Activated CD4-positive, alpha-beta T cell treated with anti-CD3 and anti-CD28 coated beads, Interleukin-2, amount 10 ng/mL, durations not matched to agents 7 days and 5 days (primary cell): ENCODE results near the gene PPP2R1A. TPM values are rescaled to one million over a fixed set of nuclear protein-coding genes. Genes with fewer than 3 reads are reported as not detected.

Source experiments
- CTCF ChIA-PET: fragments of 350-600 bp; sonication (Branson Sonifier 250); formaldehyde crosslinking; loops from one replicate; lab custom pipeline; 2021; ENCODE audit warnings: antibody characterized with exemption; lab: Charles Lee
- POLR2A ChIA-PET: fragments of 350-600 bp; sonication (Branson Sonifier 250); formaldehyde crosslinking; loops from one replicate; lab custom pipeline; 2021; ENCODE audit warnings: antibody characterized with exemption; lab: Charles Lee
- DNase-seq: peaks from one replicate; pipeline ENCODE4 v3.0.0-alpha.2; 2020
- H3K27ac Mint-ChIP-seq: one replicate; pipeline ENCODE4 v1.8.0; 2021; ENCODE audit warnings: mild to moderate bottlenecking, moderate library complexity, mixed read lengths
- H3K27me3 Mint-ChIP-seq: one replicate; pipeline ENCODE4 v1.8.0; 2021; ENCODE audit warnings: mixed read lengths
- H3K36me3 Mint-ChIP-seq: one replicate; pipeline ENCODE4 v1.8.0; 2021; ENCODE audit warnings: low read depth, mixed read lengths
- H3K4me1 Mint-ChIP-seq: one replicate; pipeline ENCODE4 v1.8.0; 2021; ENCODE audit warnings: mixed read lengths
- H3K4me3 Mint-ChIP-seq: one replicate; pipeline ENCODE4 v1.8.0; 2021; ENCODE audit warnings: mild to moderate bottlenecking, moderate library complexity, mixed read lengths
- H3K9me3 Mint-ChIP-seq: one replicate; pipeline ENCODE4 v1.8.0; 2021; ENCODE audit warnings: mixed read lengths
- total RNA-seq, 2 experiments: library from RNA; stranded (reverse); gene quantifications; one replicate each; pipeline ENCODE4 v1.2.3, GENCODE V29; 2021

PPP2R1A gene
- total RNA-seq, 2 experiments from 2014 or later, result 184 to 214 TPM

DNA sequence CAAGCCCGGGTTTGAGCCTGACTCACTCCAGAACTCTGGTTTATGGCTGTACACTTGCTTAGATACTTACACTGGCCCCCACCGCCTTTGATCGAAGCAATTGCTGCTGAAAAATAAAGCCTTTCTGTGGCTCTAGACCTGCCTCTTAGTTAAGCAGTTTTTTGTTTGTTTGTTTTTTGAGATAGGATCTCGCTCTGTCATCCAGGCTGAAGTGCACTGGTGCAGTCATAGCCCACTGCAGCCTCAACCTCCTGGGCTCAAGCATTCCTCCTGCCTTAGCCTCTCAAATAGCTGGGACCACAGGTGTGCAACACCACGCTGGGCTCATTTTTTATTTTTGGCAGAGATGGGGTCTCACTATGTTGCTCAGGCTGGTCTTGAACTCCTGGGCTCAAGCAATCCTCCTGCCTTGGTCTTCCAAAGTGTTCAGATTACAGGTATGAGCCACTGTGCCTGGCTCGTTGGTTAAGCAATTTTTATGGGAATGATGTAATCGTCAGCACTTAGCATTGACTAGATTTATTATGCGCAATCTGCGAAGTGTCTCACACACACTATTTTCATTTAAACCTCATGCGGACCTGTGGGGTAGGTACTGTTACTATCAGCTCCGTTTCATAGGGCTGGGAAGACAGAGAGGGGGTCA lies 22.2 kb downstream of the PPP2R1A start:
- CTCF ChIA-PET, result interaction anchor here (0.9 to 1.3 kb wide), 2 partner anchors 15 to 26 kb away, joined by 3 to 4 read pairs; no protein-coding TSS in a partner anchor
- H3K27me3 Mint-ChIP-seq, result no peaks in the 10 kb centered on the region
- POLR2A ChIA-PET, result no interaction called here
- no peaks in the 10 kb centered on the region for H3K4me1 Mint-ChIP-seq
- H3K36me3 Mint-ChIP-seq, result peaks cover 71% of the 10 kb centered on the region
- no peaks in the 10 kb centered on the region for H3K9me3 Mint-ChIP-seq
- DNase-seq, result no peak
- no peak overlapping the region for H3K4me3 Mint-ChIP-seq
- H3K27ac Mint-ChIP-seq, result no peak overlapping the region

DNA sequence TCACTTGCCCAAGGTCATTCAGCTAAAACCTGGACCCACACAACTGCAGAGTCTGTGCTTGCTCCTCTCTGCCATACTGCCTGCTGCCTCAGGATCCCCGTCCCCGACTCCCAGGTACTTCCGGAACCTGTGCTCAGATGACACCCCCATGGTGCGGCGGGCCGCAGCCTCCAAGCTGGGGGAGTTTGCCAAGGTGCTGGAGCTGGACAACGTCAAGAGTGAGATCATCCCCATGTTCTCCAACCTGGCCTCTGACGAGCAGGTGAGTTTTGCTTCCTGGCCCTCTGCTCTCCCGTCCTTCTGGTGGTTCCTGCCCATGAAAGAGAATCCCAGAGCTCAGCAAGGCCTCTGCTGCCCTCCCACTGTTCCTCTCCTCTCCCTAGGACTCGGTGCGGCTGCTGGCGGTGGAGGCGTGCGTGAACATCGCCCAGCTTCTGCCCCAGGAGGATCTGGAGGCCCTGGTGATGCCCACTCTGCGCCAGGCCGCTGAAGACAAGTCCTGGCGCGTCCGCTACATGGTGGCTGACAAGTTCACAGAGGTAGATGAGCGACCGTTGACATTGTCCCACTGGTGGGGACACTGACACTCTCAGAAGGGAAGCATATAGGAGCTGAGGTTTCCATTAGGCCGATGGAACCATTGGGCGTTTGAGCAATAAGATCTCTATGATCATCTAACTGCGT lies 22.9 kb downstream of the PPP2R1A start:
- H3K27ac Mint-ChIP-seq, result no peak overlapping the region
- no peaks in the 10 kb centered on the region for H3K9me3 Mint-ChIP-seq
- ChIA-PET CTCF (interaction anchor here (0.9 to 1.3 kb wide), 2 partner anchors 16 to 25 kb away, joined by 3 to 4 read pairs; no protein-coding TSS in a partner anchor), POLR2A (no interaction called here)
- H3K36me3 Mint-ChIP-seq, result peaks cover 70% of the 10 kb centered on the region
- no peak overlapping the region for H3K4me3 Mint-ChIP-seq
- DNase-seq, result no peak
- H3K27me3 Mint-ChIP-seq, result no peaks in the 10 kb centered on the region
- H3K4me1 Mint-ChIP-seq, result no peaks in the 10 kb centered on the region

DNA sequence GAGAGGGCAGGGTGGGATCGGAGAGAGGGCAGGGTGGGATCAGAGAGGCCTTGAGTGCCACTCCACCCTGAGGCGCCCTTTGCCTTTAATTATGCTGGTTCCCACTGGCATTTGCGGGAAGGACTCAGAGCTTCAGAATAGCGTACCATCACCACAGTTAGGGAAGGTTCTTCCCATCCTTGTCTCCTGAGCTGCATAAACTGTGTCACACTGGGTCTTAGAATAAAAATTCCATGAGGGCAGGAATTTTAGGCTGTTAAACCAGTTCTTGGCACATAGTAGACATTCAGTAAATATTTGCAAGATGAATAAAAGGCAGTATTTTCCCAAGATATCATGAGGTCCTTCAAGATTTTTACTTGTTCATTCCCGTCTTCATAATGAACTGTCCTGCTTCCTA lies 24.4 kb downstream of the PPP2R1A start:
- Mint-ChIP-seq H3K36me3 (peaks cover 73% of the 10 kb centered on the region), H3K4me1 (no peaks in the 10 kb centered on the region), H3K4me3 (no peak overlapping the region), H3K9me3 (no peaks in the 10 kb centered on the region), H3K27me3 (no peaks in the 10 kb centered on the region), H3K27ac (no peak overlapping the region)
- no peak for DNase-seq
- ChIA-PET POLR2A (no interaction called here), CTCF (interaction anchor here (1.7 kb wide), 1 partner anchor 9 kb away, joined by 6 read pairs; no protein-coding TSS in a partner anchor)

DNA sequence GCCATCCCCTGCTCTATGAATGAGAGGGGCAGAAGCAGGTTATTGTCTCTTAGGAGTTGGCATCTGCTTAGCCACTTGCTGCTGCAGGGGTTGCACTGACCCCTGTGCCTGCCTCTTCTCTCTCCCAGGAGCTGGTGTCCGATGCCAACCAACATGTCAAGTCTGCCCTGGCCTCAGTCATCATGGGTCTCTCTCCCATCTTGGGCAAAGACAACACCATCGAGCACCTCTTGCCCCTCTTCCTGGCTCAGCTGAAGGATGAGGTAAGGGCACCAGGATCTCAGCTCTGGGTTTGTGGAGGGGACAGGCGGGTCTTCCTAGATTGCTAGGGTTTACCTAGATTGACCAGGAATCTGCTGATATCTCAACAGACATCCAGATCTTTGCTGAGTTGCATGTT lies 26.5 kb downstream of the PPP2R1A start:
- no peaks in the 10 kb centered on the region for H3K4me1 Mint-ChIP-seq
- no peak overlapping the region for H3K27ac Mint-ChIP-seq
- no peaks in the 10 kb centered on the region for H3K27me3 Mint-ChIP-seq
- CTCF ChIA-PET, result no interaction called here
- POLR2A ChIA-PET, result no interaction called here
- no peaks in the 10 kb centered on the region for H3K9me3 Mint-ChIP-seq
- DNase-seq, result no peak
- H3K36me3 Mint-ChIP-seq, result peaks cover 80% of the 10 kb centered on the region
- no peak overlapping the region for H3K4me3 Mint-ChIP-seq

DNA sequence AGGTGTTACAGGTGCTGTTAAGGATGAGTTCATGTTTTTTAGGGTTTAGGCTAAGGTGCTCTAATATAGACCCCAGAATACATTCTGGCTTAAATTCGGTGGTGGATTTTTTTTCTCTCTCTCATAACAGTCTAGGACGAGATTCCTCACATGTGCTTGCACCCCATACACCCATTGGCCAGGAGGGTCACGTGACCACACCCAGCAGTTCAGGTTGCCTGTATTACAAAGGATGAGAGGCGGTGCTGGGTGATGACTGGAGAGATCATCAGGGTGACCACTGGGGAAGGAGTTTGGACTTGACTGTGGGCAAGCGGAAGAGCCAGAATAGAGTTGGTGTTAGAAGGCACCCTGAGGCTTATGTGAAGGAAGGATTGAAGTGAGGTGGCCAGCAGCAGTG lies 27.7 kb downstream of the PPP2R1A start:
- Mint-ChIP-seq H3K27me3 (no peaks in the 10 kb centered on the region), H3K36me3 (peaks cover 80% of the 10 kb centered on the region), H3K9me3 (no peaks in the 10 kb centered on the region), H3K4me1 (no peaks in the 10 kb centered on the region), H3K4me3 (no peak overlapping the region), H3K27ac (no peak overlapping the region)
- no peak for DNase-seq
- ChIA-PET POLR2A (no interaction called here), CTCF (no interaction called here)

DNA sequence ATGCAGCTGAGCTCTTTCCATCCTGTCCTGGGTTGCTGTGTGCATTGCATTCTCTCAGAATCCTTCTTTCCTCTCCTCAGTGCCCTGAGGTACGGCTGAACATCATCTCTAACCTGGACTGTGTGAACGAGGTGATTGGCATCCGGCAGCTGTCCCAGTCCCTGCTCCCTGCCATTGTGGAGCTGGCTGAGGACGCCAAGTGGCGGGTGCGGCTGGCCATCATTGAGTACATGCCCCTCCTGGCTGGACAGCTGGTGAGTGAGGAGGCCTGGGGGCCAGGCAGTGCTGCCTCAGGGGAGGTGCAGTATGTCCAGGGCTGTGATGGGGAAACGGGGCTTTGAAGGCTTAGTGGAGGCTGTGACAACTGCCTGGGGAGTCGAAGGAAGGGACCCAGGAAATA lies 29.8 kb downstream of the PPP2R1A start:
- DNase-seq, result no peak
- H3K27ac Mint-ChIP-seq, result no peak overlapping the region
- no peaks in the 10 kb centered on the region for H3K4me1 Mint-ChIP-seq
- peaks cover 83% of the 10 kb centered on the region for H3K36me3 Mint-ChIP-seq
- H3K27me3 Mint-ChIP-seq, result no peaks in the 10 kb centered on the region
- no peaks in the 10 kb centered on the region for H3K9me3 Mint-ChIP-seq
- H3K4me3 Mint-ChIP-seq, result no peak overlapping the region
- POLR2A ChIA-PET, result no interaction called here
- CTCF ChIA-PET, result interaction anchor here (0.8 to 0.9 kb wide), 2 partner anchors 8 to 30 kb away, joined by 3 read pairs; partner anchors contain the start of gene PPP2R1A

DNA sequence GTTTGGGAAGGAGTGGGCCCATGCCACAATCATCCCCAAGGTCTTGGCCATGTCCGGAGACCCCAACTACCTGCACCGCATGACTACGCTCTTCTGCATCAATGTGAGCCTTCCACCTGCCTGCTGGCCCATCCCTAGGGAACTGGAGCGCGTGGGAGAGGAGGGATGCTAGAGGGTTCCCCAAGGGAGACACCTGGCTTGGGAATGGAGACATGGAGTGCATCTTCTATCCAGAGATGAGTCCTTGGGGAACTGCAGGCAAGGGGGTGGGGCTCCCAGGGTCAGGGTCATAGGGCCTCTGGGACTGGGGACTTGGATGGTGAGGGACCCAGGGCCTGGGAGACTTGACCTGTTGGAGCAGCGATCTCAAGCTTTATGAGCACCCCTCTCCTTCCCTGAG lies 31.2 kb downstream of the PPP2R1A start:
- H3K9me3 Mint-ChIP-seq, result no peaks in the 10 kb centered on the region
- no peaks in the 10 kb centered on the region for H3K27me3 Mint-ChIP-seq
- CTCF ChIA-PET, result no interaction called here
- peaks cover 88% of the 10 kb centered on the region for H3K36me3 Mint-ChIP-seq
- H3K27ac Mint-ChIP-seq, result peak overlapping the region; percentile 46
- no peak overlapping the region for H3K4me3 Mint-ChIP-seq
- POLR2A ChIA-PET, result no interaction called here
- DNase-seq, result no peak
- no peaks in the 10 kb centered on the region for H3K4me1 Mint-ChIP-seq

DNA sequence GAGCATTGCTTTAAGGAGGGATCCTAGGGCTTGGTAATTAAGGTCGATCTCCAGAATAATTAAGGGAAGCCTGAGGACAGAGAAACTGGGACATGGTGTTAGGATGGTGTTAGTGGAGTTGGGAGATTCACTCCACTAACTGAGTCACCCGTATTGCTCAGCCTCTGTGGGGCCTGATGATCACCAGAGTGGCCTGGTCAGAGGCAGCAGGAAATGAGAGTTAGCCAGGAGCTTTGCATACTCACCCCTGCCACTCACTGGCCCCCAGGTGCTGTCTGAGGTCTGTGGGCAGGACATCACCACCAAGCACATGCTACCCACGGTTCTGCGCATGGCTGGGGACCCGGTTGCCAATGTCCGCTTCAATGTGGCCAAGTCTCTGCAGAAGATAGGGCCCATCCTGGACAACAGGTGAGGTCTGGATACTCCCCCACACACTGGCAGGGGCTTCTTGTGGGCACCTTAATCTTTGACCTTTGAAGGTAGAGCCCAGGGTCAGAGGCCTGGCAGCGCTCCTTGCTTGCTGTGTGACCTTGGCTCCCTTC lies 32.1 kb downstream of the PPP2R1A start:
- ChIA-PET CTCF (no interaction called here), POLR2A (no interaction called here)
- Mint-ChIP-seq H3K4me3 (no peak overlapping the region), H3K27me3 (no peaks in the 10 kb centered on the region), H3K4me1 (no peaks in the 10 kb centered on the region), H3K36me3 (peaks cover 90% of the 10 kb centered on the region), H3K9me3 (no peaks in the 10 kb centered on the region), H3K27ac (no peak overlapping the region)
- no peak for DNase-seq

DNA sequence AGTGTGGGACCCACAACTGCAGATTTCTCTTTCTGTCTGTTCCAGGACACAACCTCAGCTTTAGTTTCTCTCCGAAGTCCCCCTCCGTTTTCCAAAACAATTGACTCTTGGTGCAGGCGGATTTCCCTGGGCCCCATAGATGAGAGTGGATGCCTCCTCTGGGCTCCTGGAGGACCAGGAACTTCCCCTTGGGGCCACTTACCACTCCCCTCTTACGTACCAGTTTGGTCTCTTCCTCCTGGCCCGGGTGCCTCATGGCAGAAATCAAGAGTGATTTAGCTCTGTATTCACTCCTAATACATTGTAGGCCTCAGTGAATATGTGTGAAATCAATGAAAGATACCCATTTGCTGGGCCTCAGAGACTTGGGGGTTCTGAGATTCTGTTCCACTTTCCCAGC lies 34.4 kb downstream of the PPP2R1A start:
- Mint-ChIP-seq H3K27me3 (no peaks in the 10 kb centered on the region), H3K27ac (no peak overlapping the region), H3K4me1 (no peaks in the 10 kb centered on the region), H3K36me3 (peaks cover 96% of the 10 kb centered on the region), H3K9me3 (no peaks in the 10 kb centered on the region), H3K4me3 (no peak overlapping the region)
- ChIA-PET CTCF (interaction anchor here (1.3 kb wide), 1 partner anchor 9 kb away, joined by 4 read pairs; no protein-coding TSS in a partner anchor), POLR2A (interaction anchor here (0.6 kb wide), 1 partner anchor 255 kb away, joined by 3 read pairs; no protein-coding TSS in a partner anchor)
- DNase-seq, result no peak

DNA sequence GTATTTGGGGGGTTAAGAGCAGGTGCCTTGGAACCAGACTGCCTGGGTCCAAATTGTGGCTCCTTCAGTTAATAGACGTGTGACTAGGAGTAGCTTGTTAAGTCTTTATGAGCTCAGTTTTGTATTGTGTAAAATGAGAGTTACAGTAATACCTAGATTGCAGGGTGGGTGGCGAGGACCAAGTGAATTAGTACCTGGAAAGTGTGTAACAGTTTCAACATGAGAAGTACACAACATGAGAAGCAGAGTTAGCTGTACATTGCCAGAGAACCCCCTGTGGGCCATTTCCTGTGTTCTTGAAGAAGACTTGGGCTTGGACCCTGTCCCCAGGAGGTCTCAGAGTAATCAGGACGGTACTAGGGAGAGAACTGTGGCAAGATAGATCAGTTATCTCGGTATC lies 36.8 kb downstream of the PPP2R1A start:
- CTCF ChIA-PET, result no interaction called here
- Mint-ChIP-seq H3K27me3 (no peaks in the 10 kb centered on the region), H3K4me3 (no peak overlapping the region), H3K9me3 (no peaks in the 10 kb centered on the region), H3K27ac (no peak overlapping the region), H3K36me3 (peaks cover 83% of the 10 kb centered on the region), H3K4me1 (no peaks in the 10 kb centered on the region)
- DNase-seq, result no peak
- POLR2A ChIA-PET, result no interaction called here

DNA sequence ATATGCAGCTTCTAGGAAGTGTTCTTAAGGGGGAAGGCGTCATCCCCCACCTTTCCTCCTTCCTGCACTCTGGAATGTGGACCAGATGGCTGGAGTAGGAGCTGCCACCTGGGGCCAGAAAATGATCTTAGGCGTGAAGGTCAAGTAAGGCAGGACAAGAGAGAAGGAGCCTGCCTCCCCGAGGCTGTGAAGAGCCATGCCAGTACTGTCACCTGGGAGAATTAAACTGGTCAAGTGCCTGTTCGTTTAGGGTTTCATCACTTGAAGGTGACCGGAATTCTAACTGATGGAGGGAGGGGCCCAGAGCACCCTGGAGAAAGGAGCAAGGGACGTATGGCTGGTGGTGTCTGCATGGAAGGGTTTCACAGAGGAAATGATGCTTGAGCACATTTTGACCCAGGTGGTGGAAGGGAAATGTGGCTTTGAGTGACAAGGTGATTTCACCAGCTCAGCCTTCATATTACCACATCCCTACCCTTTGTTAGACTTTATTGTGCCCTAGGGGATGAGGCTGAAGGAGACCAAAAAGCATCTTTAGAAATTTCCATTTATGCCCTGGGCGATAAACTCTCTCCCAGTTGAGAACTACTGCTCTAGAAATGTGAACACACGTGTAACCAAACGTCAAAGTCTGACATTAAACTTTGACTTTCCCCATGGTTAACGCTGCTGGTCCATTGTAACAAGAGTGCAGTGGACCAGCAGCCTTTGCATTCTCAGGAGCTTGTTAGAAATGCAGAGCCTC lies 37.5 kb downstream of the PPP2R1A start:
- Mint-ChIP-seq H3K4me1 (no peaks in the 10 kb centered on the region), H3K27me3 (no peaks in the 10 kb centered on the region), H3K36me3 (peaks cover 80% of the 10 kb centered on the region), H3K4me3 (no peak overlapping the region), H3K9me3 (peaks cover 4% of the 10 kb centered on the region), H3K27ac (no peak overlapping the region)
- ChIA-PET CTCF (interaction anchor here (1.0 kb wide), 1 partner anchor 8 kb away, joined by 3 read pairs; no protein-coding TSS in a partner anchor), POLR2A (no interaction called here)
- DNase-seq, result no peak

DNA sequence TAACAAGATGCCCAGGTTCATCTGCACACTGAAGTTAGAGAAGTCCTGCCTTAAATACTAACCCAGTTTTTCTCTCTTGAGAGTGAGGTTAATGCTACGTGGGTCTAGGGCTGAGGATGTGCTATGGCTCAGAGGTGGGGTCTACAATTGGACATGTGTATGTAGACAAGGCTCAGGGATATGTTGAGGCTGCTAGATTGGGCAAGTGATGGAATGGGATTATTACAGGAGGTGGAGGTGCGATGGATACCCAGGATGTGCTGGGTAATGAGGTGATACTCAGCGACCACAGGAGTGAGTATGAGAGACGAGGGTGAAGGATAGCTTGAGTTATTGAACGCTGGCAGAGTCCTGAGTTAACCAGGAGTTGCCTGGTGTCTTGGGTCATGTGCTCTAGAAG lies 38.1 kb downstream of the PPP2R1A start:
- CTCF ChIA-PET, result interaction anchor here (1.0 kb wide), 1 partner anchor 9 kb away, joined by 3 read pairs; no protein-coding TSS in a partner anchor
- peaks cover 4% of the 10 kb centered on the region for H3K9me3 Mint-ChIP-seq
- DNase-seq, result no peak
- no peaks in the 10 kb centered on the region for H3K27me3 Mint-ChIP-seq
- no peaks in the 10 kb centered on the region for H3K4me1 Mint-ChIP-seq
- H3K4me3 Mint-ChIP-seq, result no peak overlapping the region
- H3K27ac Mint-ChIP-seq, result no peak overlapping the region
- POLR2A ChIA-PET, result no interaction called here
- H3K36me3 Mint-ChIP-seq, result peaks cover 74% of the 10 kb centered on the region
